Measurements from ENCODE around the gene A4GNT. TPM values are rescaled to one million over a fixed set of nuclear protein-coding genes. Genes with fewer than 3 reads are reported as not detected.

A4GNT gene
- polyA plus RNA-seq, 1 donor from 2014 or later = not detected

DNA sequence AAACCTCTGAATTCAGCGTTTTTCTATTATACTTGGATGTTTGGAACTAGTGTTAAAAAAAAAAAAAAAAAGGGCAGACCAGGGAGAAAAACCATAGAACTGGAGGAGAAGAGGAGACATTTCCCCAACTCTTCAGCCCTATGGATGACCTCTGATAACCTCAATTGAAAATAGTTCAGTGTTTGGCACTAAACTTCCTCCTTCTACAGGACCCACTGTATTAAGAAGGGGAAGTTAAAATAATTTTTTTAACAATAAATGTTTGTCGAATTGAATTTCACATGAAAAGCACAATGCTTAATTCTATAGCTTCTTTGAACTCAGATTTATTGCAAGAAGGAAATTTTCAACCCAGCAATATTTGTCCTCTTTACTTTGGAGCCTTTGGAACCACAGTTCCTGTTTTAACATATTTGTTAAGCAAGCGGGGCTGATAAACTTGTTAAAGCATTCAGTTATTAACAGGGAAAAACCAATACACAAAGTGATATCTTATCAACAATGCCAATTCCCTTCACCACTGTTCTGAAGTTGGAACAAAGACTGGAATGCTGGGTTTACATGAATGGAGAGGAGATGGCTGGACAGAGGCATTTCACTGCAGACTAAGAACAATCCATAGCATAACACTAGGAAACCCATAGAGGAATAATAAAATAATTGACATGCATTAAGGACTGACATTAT, 3.1 kb upstream of the A4GNT start:
- no peaks in the 10 kb centered on the region for H3K79me2 ChIP-seq (replicated peaks; ENCODE audit: insufficient read depth, low read length)
- no peaks in the 10 kb centered on the region for H3K9me2 ChIP-seq (ENCODE audit: insufficient read depth, low read length)
- no peaks in the 10 kb centered on the region for H3K9me3 ChIP-seq (ENCODE audit: low read length)
- no peak for TF ChIP-seq EP300 (conservative IDR thresholded peaks at IDR 0.05; ENCODE audit: poor library complexity, severe bottlenecking)
- TF ChIP-seq TAF1 (IDR thresholded peaks at IDR 0.05; ENCODE audit: low read depth) = no peak
- no peak for TF ChIP-seq MXI1 (conservative IDR thresholded peaks at IDR 0.05; ENCODE audit: poor library complexity, severe bottlenecking)
- no peak for TF ChIP-seq SMC3 (conservative IDR thresholded peaks at IDR 0.05; ENCODE audit: poor library complexity)
- TF ChIP-seq RAD21 (conservative IDR thresholded peaks at IDR 0.05) = no peak
- TF ChIP-seq, protein P1, sequence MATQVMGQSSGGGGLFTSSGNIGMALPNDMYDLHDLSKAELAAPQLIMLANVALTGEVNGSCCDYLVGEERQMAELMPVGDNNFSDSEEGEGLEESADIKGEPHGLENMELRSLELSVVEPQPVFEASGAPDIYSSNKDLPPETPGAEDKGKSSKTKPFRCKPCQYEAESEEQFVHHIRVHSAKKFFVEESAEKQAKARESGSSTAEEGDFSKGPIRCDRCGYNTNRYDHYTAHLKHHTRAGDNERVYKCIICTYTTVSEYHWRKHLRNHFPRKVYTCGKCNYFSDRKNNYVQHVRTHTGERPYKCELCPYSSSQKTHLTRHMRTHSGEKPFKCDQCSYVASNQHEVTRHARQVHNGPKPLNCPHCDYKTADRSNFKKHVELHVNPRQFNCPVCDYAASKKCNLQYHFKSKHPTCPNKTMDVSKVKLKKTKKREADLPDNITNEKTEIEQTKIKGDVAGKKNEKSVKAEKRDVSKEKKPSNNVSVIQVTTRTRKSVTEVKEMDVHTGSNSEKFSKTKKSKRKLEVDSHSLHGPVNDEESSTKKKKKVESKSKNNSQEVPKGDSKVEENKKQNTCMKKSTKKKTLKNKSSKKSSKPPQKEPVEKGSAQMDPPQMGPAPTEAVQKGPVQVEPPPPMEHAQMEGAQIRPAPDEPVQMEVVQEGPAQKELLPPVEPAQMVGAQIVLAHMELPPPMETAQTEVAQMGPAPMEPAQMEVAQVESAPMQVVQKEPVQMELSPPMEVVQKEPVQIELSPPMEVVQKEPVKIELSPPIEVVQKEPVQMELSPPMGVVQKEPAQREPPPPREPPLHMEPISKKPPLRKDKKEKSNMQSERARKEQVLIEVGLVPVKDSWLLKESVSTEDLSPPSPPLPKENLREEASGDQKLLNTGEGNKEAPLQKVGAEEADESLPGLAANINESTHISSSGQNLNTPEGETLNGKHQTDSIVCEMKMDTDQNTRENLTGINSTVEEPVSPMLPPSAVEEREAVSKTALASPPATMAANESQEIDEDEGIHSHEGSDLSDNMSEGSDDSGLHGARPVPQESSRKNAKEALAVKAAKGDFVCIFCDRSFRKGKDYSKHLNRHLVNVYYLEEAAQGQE (IDR thresholded peaks at IDR 0.05; ENCODE audit: borderline replicate concordance) = no peak
- TF ChIP-seq EZH2 (IDR thresholded peaks at IDR 0.05; ENCODE audit: borderline replicate concordance, insufficient read depth, low read length, poor library complexity, severe bottlenecking) = no peak
- no peak for TF ChIP-seq POLR2AphosphoS5 (IDR thresholded peaks at IDR 0.05)
- TF ChIP-seq, protein P2, sequence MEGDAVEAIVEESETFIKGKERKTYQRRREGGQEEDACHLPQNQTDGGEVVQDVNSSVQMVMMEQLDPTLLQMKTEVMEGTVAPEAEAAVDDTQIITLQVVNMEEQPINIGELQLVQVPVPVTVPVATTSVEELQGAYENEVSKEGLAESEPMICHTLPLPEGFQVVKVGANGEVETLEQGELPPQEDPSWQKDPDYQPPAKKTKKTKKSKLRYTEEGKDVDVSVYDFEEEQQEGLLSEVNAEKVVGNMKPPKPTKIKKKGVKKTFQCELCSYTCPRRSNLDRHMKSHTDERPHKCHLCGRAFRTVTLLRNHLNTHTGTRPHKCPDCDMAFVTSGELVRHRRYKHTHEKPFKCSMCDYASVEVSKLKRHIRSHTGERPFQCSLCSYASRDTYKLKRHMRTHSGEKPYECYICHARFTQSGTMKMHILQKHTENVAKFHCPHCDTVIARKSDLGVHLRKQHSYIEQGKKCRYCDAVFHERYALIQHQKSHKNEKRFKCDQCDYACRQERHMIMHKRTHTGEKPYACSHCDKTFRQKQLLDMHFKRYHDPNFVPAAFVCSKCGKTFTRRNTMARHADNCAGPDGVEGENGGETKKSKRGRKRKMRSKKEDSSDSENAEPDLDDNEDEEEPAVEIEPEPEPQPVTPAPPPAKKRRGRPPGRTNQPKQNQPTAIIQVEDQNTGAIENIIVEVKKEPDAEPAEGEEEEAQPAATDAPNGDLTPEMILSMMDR (IDR thresholded peaks at IDR 0.05; ENCODE audit: poor library complexity, severe bottlenecking) = no peak
- no peaks in the 10 kb centered on the region for H3K27me3 ChIP-seq (ENCODE audit: insufficient read depth, low read depth, low read length)
- H3K36me3 ChIP-seq (ENCODE audit: insufficient read depth, low read length) = no peaks in the 10 kb centered on the region
- H3K9ac ChIP-seq (ENCODE audit: low read length) = no peak overlapping the region
- no peaks in the 10 kb centered on the region for H4K20me1 ChIP-seq (ENCODE audit: insufficient read depth)
- no peak overlapping the region for H3K27ac ChIP-seq (ENCODE audit: low read length)
- H3K4me2 ChIP-seq (ENCODE audit: low read length) = no peak overlapping the region
- H3F3A ChIP-seq (ENCODE audit: insufficient read depth, low read length, poor library complexity, severe bottlenecking) = no peaks in the 10 kb centered on the region
- no peak overlapping the region for H3K4me3 ChIP-seq (ENCODE audit: low read length)
- no peak overlapping the region for H2AFZ ChIP-seq (ENCODE audit: low read depth, low read length)

DNA sequence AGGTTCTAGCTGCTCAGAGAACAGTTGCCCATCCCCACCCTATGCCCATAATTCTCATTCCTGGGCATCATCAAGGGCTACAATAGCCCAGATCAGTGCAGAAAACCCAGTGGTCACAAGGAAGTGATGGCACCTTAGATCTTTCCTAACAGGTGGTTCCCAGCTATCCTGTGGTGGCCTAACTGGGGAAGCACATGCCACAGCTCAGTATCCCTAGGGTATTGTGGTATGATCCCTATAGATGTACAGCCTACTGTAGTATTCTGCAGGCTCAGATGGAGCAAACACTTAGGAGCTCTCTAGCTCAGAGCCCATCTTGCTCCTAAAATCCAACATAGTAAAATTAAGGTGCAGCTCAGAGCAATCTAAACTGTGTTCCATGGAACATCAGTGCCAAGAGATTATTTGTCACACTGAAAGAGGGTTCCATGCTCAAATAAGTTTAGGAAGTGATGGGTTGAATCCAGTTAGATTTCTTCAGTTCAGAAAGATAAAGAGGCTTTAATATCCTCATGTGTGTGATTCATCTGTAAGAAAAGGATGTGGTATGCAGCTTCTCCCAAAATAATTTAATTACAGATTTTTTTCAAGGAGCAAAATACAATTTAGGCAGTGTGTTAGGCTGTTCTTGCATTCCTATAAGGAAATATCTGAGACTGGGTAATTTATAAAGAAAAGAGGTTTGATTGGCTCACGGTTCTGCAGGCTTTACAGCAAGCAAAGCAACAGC, 4.4 kb downstream of the A4GNT start:
- no peaks in the 10 kb centered on the region for H4K20me1 ChIP-seq (ENCODE audit: insufficient read depth)
- H3K9me3 ChIP-seq (ENCODE audit: low read length) = no peaks in the 10 kb centered on the region
- no peaks in the 10 kb centered on the region for H3K27me3 ChIP-seq (ENCODE audit: insufficient read depth, low read depth, low read length)
- no peaks in the 10 kb centered on the region for H3F3A ChIP-seq (ENCODE audit: insufficient read depth, low read length, poor library complexity, severe bottlenecking)
- TF ChIP-seq TAF1 (IDR thresholded peaks at IDR 0.05; ENCODE audit: low read depth) = no peak
- TF ChIP-seq MXI1 (conservative IDR thresholded peaks at IDR 0.05; ENCODE audit: poor library complexity, severe bottlenecking) = no peak
- TF ChIP-seq RAD21 (conservative IDR thresholded peaks at IDR 0.05) = no peak
- TF ChIP-seq SMC3 (conservative IDR thresholded peaks at IDR 0.05; ENCODE audit: poor library complexity) = no peak
- TF ChIP-seq, protein P2 (IDR thresholded peaks at IDR 0.05; ENCODE audit: poor library complexity, severe bottlenecking) = no peak
- no peak for TF ChIP-seq EZH2 (IDR thresholded peaks at IDR 0.05; ENCODE audit: borderline replicate concordance, insufficient read depth, low read length, poor library complexity, severe bottlenecking)
- TF ChIP-seq POLR2AphosphoS5 (IDR thresholded peaks at IDR 0.05) = no peak
- TF ChIP-seq EP300 (conservative IDR thresholded peaks at IDR 0.05; ENCODE audit: poor library complexity, severe bottlenecking) = no peak
- TF ChIP-seq, protein P1 (IDR thresholded peaks at IDR 0.05; ENCODE audit: borderline replicate concordance) = no peak
- H3K9me2 ChIP-seq (ENCODE audit: insufficient read depth, low read length) = no peaks in the 10 kb centered on the region
- no peak overlapping the region for H3K9ac ChIP-seq (ENCODE audit: low read length)
- no peak overlapping the region for H3K4me2 ChIP-seq (ENCODE audit: low read length)
- H3K4me3 ChIP-seq (ENCODE audit: low read length) = no peak overlapping the region
- H3K79me2 ChIP-seq (replicated peaks; ENCODE audit: insufficient read depth, low read length) = no peaks in the 10 kb centered on the region
- H3K27ac ChIP-seq (ENCODE audit: low read length) = no peak overlapping the region
- no peaks in the 10 kb centered on the region for H3K36me3 ChIP-seq (ENCODE audit: insufficient read depth, low read length)
- H2AFZ ChIP-seq (ENCODE audit: low read depth, low read length) = no peak overlapping the region

All from neural cell (in vitro differentiated cells).